GM20431 (cell line): ENCODE results near the gene RNGTT.

Source experiments
- in situ Hi-C: fragments of 300-500 bp; cut with MseI, MboI; formaldehyde crosslinking; loops from one replicate; pipeline ENCODE4 v1.15.0; 2020; ENCODE audit warnings: low sequenced_read_pairs; ENCODE audit not compliant: unreplicated experiment

Gene RNGTT

DNA sequence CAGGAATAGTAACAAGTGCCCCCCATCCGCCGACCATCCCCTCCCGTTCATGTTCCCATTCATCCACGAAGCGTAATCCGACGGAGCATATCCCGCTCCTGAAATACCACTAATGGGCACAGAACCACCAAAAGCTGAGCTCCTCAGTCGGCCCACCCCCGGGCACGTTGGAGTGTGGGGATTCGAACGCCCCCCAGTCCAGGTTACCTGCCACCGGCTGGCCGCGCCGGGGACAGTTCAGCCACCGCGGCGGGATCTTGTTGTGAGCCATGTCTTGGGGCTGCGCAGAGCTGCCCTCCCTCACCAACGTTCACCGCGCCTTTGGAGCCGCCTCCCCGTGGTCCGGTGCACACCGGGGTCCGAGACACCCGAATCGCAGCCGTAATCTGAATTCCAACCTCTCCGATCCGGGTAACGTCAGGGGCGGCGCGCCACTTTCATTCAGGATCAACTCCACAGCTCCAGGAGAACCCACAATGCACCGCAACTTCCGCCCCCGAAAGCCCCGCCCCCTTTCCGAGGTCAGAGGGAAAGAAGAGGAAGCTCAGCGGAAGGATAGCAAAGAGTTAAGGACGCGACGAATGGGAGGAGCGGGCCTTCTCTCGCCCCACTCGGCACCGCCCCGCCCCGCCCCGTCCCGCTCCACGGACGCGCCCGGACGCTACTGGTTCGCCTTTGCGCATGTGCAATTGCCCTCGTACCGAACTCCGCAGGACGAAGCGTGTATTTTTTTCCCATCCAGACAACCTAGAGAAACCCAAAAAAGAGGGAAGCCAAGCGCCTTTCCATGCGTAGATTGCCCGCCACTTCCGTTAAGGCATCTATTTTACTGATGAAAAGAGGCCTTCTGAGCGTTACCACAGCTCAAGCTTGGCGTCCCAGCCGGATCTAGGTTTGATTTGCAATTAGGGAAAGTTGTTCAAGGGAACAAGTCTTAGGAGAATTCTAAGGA lies at the start of gene RNGTT:
RNGTT (minus strand) TSS at position 480 of the 952 bp plus-strand sequence; CDS start at position 271, 209 bp downstream.
- in situ Hi-C loops: no loop called here

DNA sequence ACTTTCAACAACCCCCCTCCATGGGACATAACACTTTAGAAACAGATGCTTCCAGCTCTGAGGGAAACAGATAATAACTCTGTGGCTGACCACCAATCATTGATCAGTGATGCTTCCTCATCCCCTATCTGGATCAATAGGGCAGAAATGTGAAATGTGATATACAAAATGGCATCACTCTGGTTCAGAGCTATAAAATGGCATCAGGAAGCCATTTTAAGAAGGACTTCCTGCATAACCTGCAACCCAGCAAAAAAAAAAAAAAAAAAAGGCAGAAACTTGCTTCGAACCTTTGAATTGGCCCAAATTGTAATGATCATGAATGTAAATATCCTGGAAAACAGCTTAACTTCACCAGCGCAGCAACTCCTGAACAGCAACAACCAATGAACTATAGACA lies 48.0 kb upstream of the RNGTT start:
- in situ Hi-C loops: no loop called here

DNA sequence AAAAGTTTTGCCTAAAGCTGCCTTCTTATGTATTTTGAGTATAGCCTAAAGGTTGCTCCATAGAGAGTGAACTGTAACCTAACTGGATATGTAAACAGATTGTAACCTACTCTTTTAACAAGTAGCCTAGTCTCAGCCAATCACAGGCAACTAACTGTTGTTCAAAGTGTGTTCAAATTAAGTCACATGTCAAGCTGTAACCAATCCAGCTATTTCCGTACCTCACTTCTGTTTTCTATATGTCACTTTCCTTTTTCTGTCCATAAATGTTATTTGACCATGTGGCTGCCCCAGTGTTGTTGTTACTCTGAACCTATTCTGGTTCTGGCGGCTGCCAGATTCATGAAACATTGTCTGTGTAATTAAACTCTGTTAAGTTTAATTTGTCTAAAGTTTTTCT lies 47.4 kb upstream of the RNGTT start:
- in situ Hi-C loops: no loop called here

DNA sequence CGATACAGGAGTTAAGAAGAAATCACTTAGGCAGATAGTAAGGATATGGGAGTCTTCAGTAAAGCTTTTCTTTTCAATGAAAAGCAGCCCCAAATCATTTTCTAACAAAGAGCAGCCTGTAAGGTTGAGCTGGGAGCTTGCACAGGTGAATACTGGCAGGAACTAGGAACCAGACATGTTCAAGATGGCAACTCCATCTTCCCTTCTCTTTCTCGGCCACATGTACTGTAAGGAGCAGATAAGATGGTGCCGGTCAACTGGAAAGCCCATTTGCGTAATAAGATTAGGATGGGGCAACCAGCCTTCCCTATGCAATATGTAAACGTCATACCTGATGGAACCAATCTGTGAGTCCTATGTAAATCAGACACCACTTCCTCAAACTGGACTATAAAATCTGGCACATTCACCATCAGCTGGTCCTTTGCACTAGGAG lies 46.2 kb upstream of the RNGTT start:
- in situ Hi-C loops: no loop called here

DNA sequence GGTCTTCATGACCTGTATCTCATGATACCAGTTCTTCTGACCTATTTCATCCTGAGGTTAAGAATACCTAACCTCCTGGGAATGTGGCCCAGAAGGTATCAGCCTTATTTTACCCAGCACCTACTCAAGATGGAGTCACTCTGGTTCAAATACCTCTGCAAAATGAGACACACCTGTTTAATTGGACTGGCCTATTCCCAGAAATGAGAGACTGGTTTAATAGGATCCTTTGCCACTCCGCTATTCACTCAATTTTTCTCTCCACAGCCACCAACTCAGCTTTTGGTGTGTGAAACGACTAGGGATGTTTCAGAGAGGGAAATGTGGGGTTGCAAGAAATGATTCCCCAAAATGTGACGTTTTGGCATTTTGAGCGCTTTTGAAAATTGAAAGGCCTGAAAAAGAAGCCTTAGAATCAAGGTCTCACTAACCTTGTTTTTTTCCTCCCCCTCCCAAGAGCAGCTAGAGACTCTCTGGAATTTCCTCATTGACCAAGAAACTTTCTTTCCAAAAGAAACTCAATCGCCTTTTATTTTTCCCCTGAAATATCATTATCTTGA lies 45.5 kb upstream of the RNGTT start:
- in situ Hi-C loops: no loop called here

DNA sequence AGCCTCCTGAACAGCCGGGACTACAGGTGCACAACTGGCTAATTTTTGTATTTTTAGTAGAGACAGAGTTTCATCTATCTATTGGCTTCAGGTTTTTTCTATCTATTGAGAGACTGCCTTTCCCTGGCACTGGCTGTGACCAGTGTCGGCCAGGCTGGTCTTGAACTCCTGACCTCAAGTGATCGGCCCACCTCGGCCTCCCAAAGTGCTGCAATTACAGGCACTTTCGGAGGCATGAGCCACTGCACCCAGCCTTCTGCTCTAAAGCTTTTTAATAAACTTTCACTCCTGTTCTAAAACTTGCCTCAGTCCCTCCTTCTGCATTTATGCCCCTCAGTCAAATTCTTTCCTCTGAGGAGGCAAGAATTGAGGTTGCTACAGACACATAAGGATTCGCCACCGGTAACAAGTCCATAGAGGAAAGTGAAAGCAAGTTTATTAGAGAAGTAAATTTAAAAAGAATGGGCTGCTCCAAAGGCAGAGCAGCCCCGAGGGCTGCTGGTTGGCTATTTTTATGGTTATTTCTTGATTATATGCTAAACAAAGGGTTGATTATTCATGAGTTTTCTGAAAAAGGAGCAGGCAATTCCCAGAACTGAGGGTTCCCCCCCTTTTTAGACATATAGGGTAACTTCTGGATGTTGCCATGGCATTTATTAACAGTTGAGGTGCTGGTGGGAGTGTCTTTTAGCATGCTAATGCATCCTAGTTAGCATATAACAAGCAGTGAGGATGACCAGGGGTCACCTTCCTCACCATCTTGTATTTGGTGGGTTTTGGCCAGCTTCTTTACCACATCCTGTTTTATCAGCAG lies 44.8 kb upstream of the RNGTT start:
- in situ Hi-C loops: no loop called here

DNA sequence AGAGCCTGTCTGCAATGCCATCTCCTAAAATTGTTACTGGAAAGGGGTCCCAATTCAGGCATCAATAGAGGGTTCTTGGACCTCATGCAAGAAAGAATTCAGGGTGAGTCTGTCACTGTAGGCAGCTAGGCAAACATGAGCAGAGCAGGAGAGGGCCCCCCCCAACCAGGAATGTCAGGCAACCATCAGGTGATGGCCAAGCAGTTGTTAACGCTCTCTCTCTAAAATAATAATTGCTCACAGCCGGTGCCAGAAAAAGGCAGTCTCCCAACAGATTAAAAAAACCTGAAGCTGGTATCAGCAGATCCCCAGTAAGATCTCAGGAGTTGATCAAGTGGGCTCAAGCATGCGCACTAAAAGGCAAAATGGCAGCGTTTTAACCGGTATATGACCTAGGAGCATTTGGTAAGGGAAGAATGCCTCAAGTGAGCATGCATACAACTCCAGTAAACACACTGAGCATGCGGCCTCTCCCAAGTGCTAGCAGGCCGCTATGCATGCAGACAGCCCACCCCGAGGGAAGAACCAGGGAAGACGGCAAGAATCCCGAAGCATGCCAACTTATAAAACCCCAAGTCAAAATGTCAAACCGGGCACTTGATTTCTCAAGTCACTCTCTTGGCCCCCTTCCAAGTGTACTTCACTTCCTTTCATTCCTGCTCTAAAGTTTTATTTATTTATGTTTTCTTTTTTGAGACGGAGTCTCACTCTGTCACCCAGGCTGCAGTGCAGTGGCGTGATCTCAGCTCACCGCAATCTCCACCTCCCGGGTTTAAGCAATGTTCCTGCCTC lies 44.0 kb upstream of the RNGTT start:
- in situ Hi-C loops: no loop called here

DNA sequence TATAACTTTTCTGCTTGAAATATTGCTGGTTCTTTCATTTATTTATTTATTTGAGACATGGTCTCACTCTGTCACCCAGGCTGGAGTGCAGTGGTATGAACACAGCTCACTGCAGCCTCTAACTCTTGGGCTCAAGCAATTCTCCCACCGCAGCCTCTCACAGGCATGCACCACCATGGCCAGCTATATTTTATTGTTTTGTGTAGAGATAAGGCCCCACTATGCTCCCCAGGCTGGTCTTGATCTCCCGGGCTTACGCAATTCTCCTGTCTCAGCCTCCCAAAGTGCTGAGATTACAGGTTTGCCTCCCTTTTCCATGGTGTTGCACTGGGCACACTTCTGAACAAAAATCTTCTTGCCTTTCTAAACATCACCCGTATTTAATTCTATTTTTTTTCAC lies 39.1 kb upstream of the RNGTT start:
- in situ Hi-C loops: no loop called here

DNA sequence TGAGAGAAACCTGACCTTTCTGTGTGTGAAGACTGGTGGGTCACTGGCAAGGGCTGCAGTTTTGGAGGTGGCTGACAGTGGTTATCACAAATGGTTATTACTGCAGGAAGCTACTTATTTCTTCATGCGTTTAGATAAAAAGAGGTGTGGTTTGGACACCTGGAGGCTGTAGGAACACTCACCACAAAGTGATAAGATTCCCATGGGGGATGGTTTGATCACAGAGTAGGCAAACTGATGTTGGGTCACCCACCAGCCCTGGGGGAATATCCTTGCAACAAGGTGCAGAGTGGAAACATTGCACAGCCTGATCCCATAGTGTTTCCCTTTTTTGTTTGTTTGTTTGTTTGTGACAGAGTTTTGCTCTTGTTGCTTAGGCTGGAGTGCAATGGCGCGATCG lies 33.9 kb upstream of the RNGTT start:
- in situ Hi-C loops: loop anchor here (25.0 kb wide), 1 partner anchor 615 kb away; no protein-coding TSS in a partner anchor

DNA sequence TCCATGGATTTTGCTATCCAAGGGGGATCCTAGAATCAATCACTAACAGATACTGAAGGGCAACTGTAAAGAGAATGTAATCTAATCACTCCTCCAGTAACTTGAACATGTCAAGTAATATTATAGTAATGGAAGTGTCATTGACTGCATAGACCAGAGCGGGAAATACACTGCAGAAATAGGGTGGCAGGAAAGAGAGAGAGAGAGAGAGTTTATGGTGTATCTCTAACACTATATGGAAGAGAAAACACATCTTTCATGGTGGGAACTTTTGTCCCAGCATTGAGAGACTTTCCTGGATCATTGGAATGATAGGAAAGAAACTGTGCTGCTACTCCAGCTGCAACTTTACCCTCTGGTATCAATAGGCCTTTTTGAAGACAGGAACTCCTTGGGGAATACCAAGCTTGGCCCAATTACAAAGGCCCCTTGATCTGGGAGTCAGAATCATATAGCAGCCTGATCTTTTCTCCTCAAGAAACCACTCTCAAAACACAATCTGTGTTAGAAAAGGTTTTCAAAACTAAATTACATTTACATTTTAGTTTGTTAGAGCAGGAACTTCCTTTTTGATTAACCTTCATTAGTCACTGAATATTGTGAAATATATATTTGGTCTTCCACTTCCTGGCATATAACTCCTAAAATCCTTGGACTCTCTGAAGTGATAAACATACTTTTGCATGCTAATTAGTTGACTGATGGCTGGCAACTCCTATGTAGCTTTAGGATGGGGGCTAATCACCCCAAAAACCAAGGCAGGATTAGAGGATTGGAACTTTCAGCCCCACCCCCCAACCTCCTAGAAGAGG lies 29.5 kb upstream of the RNGTT start:
- in situ Hi-C loops: loop anchor here (25.0 kb wide), 1 partner anchor 619 kb away; no protein-coding TSS in a partner anchor

DNA sequence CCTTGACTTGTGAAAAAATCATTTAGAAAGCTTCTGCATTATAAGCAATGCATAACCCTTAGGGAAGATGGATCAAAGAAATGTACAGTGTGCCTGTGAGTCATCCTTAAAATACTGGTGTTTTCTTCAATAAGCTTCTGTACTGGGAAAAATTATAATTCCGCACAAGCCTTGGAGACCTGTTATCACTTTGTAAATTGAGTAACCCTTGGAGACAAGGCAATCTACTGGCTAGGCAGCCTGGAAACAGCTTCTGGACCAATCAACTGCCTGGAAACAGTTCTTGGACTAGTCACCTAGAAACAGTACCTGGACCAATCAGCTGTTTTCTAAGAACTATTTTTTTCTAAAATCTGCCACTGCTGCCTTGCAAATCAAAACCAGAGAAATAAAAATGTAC lies 25.8 kb upstream of the RNGTT start:
- in situ Hi-C loops: loop anchor here (25.0 kb wide), 1 partner anchor 623 kb away; no protein-coding TSS in a partner anchor

DNA sequence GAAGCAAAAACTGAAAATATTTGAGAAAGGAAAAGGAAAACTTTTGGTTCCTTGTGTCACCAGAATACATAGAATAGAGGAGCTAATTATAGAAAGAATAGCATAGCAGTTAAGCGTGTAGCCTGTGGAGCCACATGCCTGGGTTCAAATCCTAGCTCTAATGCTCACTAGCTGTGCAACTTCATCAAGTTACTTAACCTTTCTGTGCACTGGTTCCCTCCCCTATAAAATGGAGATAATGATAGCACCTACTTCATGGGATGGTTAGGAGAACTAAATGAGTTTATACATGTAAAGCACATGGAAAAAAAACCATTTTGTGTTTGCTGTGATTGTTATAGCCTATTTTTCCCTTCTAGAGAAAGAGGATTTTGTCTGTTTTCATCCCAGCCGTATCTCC lies 24.5 kb upstream of the RNGTT start:
- in situ Hi-C loops: loop anchor here (25.0 kb wide), 1 partner anchor 624 kb away; no protein-coding TSS in a partner anchor

DNA sequence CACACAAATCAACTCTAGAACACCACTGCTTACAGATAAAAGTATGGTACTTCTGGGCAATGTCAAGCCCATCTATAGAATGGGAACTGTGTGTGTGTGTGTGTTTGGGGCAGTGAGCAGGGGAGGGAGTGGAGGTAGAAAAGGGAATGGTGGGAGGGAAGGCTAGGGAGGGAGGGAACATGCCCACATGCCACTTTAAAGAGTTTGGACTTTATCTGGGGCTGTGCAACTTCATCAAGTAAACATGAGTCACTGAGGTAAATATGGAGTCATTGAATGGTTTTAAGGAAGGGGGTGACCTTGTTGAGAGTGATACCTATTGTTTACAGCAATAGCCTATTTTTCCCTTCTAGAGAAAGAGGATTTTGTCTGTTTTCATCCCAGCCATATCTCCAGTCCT lies 22.5 kb upstream of the RNGTT start:
- in situ Hi-C loops: loop anchor here (25.0 kb wide), 1 partner anchor 626 kb away; no protein-coding TSS in a partner anchor

DNA sequence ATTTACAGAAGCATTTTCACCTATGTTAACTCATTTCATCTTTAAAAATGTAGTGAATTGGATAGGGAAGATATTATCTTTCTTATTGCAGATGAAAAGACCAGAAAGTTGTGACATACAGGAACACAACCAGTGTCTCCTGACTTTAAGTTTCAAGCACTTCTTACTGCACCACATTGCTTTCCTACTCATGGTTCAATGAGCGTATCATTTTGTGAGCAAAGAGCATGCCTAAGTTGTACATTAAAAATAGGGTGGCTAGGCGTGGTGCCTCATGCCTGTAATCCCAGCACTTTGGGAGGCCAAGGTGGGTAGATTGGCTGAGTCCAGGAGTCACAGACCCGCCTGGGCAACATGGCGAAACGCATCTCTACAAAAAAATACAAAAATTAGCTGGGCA lies 21.2 kb upstream of the RNGTT start:
- in situ Hi-C loops: loop anchor here (25.0 kb wide), 1 partner anchor 628 kb away; no protein-coding TSS in a partner anchor

DNA sequence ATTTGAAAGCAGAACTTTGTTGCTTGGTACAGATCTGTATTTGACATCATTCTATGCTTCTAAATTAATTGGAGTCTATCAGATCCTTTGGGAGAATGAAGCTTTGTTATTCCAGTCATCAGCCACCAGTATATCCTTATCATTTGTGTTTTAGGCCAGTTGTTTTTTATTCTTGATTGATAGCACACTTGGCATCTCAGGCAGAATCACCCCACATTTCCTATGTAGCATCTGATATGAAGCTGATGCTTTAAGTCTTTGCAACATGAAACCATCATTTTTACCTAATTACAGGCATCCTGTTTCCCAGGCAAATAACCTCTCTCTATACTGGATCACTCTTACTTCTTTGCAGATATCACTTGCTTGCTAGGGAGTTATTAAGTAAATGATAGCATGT lies 20.7 kb upstream of the RNGTT start:
- in situ Hi-C loops: loop anchor here (25.0 kb wide), 1 partner anchor 628 kb away; no protein-coding TSS in a partner anchor

DNA sequence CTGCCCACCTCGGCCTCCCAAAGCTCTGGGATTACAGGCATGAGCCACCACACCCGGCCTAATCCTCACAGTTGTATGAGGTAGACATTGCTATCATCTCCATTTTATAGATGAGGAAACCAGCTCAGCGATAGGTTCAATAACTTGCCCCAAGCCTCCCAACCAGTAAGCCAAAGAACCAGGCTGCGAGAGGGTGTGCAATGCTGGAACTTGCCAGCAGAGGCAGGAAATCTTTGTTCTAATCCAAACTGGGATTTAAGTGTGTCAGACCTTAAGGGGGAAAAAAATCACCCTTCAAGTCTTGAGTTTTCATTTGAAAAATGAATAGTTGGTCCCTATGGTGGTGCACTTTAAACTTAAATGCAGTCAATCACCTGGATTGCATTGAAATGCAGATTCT lies 20.1 kb upstream of the RNGTT start:
- in situ Hi-C loops: loop anchor here (25.0 kb wide), 1 partner anchor 629 kb away; no protein-coding TSS in a partner anchor

DNA sequence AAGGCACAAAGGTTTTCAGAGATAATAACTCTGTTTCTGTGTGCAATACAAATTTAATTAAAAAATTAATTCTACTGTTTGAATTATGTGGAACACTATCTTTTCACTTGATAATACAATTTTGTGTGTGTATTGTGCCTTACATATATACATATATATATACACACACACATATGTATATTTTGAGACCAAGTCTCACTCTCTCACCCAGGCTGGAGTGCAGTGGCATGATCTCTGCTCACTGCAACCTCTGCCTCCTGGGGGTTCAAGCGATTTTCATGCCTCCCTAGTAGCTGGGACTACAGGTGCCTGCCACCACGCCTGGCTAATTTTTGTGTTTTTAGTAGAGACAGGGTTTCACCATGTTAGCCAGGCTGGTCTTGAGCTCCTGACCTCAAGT lies 19.7 kb upstream of the RNGTT start:
- in situ Hi-C loops: loop anchor here (25.0 kb wide), 1 partner anchor 629 kb away; no protein-coding TSS in a partner anchor

DNA sequence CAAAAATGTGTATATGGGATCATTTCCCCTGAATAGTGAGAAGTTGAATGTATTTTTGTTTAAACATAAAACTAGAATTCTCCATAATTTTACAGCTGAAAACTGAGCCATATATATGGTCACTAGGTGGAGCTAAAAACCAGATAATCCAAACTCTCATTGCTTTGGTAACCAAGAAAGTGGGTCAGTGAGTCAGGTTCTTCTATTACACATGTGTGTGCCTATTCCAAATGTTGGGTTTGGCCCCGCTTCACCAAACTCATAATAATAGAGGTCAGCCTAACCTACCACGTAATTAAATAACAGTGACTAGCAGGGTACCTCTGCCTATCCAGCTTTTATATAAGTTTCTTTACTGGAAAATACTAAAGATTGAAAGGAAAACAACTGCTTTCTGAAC lies 19.3 kb upstream of the RNGTT start:
- in situ Hi-C loops: loop anchor here (25.0 kb wide), 1 partner anchor 630 kb away; no protein-coding TSS in a partner anchor
